GM19099 (cell line): ENCODE data around the gene SCNN1B.

Experiments used
- POLR2A ChIP-seq: IDR thresholded peaks from 3 replicates; pipeline ENCODE4 v1.6.1; 2011; ENCODE audit warnings: low read depth; ENCODE audit not compliant: insufficient read length; ENCODE audit errors: extremely low read depth

SCNN1B gene, protein sequence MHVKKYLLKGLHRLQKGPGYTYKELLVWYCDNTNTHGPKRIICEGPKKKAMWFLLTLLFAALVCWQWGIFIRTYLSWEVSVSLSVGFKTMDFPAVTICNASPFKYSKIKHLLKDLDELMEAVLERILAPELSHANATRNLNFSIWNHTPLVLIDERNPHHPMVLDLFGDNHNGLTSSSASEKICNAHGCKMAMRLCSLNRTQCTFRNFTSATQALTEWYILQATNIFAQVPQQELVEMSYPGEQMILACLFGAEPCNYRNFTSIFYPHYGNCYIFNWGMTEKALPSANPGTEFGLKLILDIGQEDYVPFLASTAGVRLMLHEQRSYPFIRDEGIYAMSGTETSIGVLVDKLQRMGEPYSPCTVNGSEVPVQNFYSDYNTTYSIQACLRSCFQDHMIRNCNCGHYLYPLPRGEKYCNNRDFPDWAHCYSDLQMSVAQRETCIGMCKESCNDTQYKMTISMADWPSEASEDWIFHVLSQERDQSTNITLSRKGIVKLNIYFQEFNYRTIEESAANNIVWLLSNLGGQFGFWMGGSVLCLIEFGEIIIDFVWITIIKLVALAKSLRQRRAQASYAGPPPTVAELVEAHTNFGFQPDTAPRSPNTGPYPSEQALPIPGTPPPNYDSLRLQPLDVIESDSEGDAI

DNA sequence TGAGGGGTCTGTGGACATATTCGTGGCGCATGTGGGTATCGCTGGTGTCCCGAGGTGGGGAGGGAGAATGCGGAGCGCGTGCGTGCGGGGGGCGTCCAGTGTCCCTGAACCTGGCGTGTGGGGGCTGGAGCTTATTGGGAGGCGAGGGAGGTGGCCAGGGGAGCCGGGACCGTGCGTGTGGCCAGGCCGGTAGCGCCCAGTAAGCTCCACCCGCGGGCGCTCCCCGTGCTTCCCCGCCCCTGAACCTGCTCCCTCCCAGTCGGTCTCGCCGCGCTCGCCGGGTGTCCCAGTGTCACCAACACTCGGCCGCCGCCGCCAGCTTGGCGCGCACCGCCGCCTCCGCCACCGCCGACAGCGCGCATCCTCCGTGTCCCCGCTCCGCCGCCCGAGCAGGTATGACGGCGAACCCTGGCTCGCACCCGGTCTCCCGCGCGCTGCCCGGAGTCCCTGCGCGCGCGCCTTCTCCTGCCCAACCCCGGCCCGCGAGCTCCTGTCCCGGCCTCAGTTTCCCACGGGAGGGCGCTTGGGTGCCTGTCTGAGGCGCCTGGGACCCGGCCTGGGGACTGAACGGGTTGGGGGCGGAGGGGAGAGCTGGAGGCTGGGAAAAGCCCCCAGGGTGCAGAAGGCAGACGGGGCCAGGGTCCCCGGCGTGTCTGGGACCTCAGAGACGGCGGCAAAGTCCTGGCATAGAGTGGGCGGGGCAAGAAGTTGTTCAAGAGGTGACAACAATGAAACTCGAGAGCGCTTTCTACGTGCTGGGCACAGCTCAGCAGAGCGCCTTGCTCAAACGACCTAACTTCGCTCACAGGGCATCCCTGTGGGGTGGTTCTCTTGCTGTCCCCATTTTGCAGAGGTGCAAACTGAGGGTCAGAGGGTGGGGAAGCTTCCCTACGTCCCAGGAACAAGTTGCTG lies at the start of gene SCNN1B:
SCNN1B (plus strand) TSS at position 258 of the 912 bp plus-strand sequence. CDS start 46,298 bp downstream, outside the sequence.
- no peak for TF ChIP-seq POLR2A

DNA sequence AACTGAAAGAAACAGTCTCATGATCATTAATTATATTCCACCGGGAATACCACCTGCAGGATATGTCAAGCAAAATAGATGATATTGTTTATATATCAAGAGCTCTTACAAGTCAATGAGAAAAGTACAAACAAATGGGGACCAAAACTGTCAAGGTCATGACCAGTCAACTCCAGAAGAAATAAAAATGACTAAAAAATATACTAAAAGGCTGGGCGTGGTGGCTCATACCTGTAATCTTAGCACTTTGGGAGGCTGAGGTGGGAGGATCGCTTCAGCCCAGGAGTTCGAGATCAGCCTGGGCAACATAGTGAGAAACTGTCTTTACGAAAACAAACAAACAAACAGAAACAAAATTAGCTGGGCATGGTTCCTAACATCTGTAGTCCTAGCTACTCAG lies 49.8 kb upstream of the SCNN1B start:
- TF ChIP-seq POLR2A: no peak

DNA sequence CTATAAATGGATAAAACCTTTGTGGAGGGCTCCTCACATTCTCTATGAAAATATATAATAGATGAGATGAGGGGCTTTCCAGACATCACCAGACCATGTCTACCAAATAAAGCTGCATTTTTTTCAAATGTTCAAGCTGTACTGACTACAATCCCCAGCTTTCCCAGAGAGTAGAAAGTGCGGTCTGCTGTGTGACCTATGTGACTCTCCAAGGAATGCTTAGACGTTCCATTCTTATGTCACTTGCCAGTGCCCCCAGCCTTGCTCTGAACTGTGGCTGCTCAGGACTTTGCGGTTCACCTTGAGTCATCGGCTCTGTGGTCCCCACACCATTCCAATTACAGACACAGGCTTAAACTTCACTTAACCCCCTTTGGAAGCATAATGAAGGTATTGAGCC lies 47.8 kb upstream of the SCNN1B start:
- no peak for TF ChIP-seq POLR2A

DNA sequence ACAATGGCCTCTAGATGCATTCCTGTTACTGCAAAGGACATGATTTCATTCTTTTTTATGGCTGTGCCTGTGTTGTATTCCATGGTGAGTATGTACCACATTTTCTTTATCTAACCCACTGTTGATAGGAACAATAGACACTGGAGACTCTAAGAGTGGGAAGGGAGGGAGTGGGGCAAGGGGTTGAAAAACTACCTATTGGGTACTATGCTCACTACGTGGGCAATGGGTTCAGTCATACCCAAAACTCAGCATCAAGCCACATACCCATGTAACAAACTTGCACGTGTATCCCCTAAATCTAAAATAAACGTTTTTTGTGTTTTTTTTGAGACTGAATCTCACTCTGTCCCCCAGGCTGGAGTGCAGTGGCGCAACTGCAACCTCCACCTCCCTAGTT lies 47.1 kb upstream of the SCNN1B start:
- TF ChIP-seq POLR2A: no peak

DNA sequence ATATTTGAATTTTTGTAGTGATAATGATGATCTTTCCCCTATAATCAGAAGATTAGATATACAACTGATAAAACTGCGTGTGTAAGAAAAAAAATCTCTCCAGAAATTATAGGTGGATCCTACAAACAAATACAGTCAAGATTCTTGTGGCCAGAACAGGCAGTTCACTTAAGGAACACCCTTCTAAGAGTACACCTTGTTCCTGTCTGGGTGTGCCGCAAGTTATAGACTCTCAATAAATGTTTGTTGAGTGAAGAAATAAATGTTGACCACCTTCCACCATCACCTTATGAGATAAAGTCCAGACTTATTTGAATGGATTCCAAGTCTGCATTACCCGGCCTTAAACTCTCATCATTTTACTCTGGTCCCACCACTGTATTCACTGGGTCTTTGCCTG lies 45.7 kb upstream of the SCNN1B start:
- TF ChIP-seq POLR2A: no peak

DNA sequence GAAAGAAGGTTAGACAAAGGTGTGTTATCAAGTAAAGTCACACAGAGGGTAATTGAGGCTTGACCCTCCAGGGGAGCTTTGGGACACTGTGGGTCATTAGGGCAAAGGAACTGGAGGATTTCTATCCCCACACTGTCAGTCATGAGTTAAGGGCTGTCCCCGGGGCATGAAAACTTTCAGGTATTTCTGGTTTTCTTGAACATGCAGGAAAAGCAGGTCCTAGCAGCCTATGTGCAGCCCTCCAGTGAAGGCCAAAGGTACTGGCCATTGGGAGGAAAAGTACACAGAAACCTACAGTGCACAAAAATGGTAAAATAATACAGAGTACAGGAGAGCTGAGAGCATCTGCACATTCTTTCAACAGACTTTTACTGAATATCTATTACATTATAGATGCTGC lies 44.4 kb upstream of the SCNN1B start:
- TF ChIP-seq POLR2A: no peak

DNA sequence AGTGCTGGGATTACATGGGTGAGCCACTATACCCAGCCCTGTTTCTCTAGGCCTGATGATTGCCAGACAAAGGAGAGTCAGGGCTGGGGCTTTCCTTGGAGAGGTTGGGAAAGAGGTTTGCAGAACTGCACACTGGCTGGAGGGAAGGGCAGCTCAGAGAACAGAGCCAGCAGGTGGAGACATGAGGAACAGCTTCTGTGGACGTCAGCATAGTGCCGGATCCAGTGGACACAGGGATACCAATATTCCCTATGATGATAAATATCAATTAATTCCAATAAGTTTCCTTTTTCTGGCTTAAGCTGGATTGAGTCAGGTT lies 43.2 kb upstream of the SCNN1B start:
- TF ChIP-seq POLR2A: no peak

DNA sequence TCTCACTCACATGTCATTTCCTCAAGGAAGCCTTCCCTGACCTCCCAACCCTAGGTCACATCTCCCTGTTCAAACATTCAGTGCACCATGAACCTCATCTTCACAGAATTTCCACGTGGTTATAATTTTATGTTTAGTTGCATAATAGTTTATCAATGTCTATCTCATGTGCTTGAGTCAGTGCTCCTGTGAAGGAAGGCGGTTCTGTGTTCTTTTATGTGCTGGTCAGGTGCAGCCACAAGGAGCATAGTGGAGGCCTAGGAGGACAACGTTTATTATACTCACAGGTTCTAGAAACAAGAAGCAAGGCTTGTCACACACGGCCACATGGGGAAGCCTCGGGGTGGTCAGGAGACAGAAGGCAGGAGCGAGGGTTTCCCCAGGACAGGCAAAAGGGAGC lies 34.5 kb upstream of the SCNN1B start:
- no peak for TF ChIP-seq POLR2A

DNA sequence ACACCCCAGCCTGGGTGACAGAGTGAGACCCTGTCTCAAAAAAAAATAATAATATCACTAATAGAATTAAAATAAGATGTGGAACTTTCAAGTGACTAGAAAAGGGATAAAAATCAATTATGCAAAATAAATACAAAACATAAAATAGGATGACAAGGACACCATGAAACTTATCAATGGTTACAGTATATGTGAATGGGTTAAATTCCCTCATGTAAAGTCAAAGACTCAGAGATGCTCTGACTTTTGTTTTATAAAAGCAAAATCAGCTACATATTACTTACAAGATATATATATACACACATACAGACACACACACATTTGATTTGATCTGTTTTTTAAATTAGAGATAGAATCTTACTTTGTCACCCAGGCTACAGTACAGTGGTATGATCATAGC lies 33.5 kb upstream of the SCNN1B start:
- TF ChIP-seq POLR2A: no peak

DNA sequence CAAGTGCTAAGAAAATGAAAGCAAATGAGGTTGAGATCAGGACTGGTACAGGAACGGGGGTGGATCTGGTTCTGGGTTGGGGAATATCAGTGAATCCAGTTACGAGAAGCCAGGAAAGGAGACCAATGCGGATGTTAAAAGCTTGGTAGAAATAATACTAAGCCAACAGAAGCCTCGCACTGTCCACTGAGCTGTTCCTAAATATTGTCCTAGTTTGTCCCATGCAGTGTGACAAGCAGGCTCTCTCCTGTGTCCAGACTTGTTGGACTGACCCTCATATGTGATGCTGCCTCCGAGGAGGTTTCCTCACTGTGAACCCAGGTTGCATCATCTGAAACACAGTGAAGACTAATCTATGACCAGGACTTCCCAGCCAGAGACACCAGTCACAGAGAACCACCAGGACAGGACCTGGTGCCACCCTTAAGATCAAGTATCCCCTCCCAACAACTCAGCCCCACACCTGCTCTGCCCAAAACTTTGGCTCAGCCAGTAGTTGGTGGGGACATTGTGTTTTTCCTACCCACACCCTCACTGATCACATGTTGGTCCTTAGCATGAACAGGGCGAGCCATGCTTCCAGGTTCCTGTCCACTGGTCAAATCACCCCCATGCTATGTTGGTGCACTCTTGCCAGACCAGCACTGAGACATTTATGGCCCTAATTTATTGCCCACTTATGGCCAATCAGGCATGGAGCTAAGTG lies 32.7 kb upstream of the SCNN1B start:
- no peak for TF ChIP-seq POLR2A

DNA sequence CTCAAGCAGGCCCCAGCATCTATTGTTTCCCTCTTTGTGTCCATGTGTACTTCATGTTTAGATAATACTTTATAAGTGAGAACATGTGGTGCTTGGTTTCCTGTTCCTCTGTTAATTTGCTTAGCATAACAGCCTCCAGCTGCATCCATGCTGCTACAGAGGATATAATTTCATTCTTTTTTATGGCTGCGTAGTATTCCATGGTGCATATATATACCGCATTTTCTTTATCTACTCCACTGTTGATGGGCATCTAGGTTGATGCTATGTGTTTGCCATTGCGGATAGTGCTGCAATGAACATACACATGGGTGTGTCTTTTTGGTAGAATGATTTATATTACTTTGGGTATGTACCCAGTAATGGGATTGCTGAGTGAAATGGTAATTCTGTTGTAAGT lies 31.4 kb upstream of the SCNN1B start:
- no peak for TF ChIP-seq POLR2A

DNA sequence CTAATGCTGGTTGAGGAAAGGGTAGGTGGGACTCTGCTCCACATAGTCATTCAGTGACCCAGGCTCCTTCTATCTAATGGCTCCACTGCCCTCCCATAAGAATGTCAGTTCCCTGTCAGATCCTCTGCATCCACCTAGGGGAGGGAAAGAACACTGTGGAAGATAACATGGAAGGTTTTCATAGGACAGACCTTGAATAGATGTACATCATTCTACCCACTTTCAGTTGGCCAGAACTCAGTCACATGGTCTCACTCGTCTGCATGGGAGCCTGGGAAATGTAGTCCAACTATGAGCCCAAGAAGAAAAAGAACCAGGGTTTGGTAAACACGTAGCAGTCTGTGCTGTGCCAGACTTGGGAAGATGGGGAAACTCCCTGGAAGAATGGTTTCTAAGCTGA lies 27.1 kb upstream of the SCNN1B start:
- TF ChIP-seq POLR2A: no peak

DNA sequence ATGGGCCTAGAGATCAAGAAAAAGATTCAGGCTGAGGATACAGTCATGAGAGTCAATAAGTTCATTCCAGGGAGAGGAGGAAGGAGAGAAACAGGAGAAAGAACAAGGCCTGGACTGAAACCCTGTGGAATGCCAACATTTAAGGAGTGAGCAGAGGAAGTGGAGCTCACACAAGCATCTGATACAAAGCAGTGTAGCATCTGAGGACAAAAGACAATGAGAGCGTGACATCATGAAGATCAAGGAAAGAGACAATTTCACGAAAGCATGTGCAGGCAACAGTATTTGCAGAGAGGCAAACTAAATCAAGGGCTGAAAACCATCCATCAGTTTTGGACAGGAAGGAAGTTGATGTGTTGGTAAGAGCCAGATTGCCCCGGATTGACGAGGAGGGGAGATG lies 25.3 kb upstream of the SCNN1B start:
- TF ChIP-seq POLR2A: no peak

DNA sequence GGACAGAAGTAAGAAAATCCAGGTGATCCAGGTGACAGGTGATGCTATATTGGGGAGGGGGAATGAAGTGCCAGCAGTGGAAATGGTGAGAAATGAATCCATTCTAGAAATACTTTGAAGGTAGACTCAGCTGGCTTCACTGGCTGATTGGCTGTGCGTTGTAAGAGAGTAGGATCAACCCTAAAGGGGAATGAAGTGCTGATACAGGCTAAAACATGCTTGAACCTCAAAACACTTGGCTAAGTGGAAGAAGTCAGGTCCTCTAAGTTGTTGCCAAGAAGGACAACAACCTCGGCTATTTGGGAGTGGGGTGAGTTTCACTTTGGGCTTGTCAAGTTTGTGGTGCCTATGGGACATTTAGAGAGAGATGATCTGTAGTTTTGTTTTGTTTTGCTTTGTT lies 24.1 kb upstream of the SCNN1B start:
- no peak for TF ChIP-seq POLR2A

DNA sequence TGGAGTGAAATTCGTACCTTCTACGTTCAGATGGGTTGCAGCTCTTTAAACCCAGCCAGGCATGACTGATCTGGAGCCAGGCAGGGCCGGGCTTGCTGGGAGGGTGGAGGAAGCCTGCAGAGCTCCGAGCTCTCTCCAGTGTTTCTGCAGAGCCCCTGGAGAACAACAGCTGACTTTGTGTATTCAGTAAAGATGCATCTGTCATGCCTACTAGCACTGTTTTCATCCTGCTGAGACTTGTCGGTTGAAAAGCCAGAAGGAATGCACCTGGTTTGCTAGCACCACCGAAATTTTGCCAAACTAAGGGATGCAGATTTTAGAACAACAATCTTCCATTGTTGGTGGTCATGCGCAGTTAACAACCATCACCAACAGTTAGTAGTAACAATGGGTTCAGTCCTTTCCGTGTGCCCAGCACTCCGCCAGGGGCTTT lies 22.4 kb upstream of the SCNN1B start:
- TF ChIP-seq POLR2A: no peak
